WI38 (cell line): ENCODE data around the gene HAPLN2.
A peak's percentile ranks its signal among the peaks of the same experiment; 100 is the strongest.
"Not testable (repeated sequence)": the region's sequence is repeated elsewhere in the genome, so short reads cannot be mapped to it uniquely, and the experiment has no call there.

ENCODE experiments used
- H3K4me3 ChIP-seq: 2 replicates; pipeline ENCODE4 v1.5.1; 2011; ENCODE audit warnings: low read depth, mild to moderate bottlenecking, control low read depth, low read length
- CTCF ChIP-seq: IDR thresholded peaks from 2 replicates; pipeline ENCODE4 v1.5.1; 2012; ENCODE audit warnings: low read depth, mild to moderate bottlenecking, control low read depth, low read length

HAPLN2 gene

GRCh38 chr1:156598731-156599432, 20.3 kb upstream of the HAPLN2 start:
- no peak for TF ChIP-seq CTCF
- H3K4me3 ChIP-seq = no peak overlapping the region

GRCh38 chr1:156599811-156600210, 19.4 kb upstream of the HAPLN2 start:
- H3K4me3 ChIP-seq = no peak overlapping the region
- no peak for TF ChIP-seq CTCF

GRCh38 chr1:156600733-156601121, 18.5 kb upstream of the HAPLN2 start:
- no peak for TF ChIP-seq CTCF
- peak overlapping the region; percentile 97 for H3K4me3 ChIP-seq

- TF ChIP-seq CTCF = no peak
- H3K4me3 ChIP-seq = peak within 1 kb of the TSS; percentile 97
Observed at GRCh38 chr1:156601122-156601830, 17.9 kb upstream of the HAPLN2 start, which contains the start of gene GPATCH4. Gene GPATCH4 (minus strand): TSS chr1:156601479.

GRCh38 chr1:156601892-156602291, 17.3 kb upstream of the HAPLN2 start:
- TF ChIP-seq CTCF = no peak
- H3K4me3 ChIP-seq = peak overlapping the region; percentile 97

- TF ChIP-seq CTCF = 0 out of 2 replicates have a peak, but pooled peaks have one; percentile 17
- no peak overlapping the region for H3K4me3 ChIP-seq
Observed at GRCh38 chr1:156602557-156602993, 16.6 kb upstream of the HAPLN2 start.

GRCh38 chr1:156607344-156607743, 11.9 kb upstream of the HAPLN2 start:
- H3K4me3 ChIP-seq = not testable (repeated sequence)
